BLaER1 (cell line): Measurements from ENCODE around the gene TES.
A peak's percentile ranks its signal among the peaks of the same experiment; 100 is the strongest.

ENCODE experiments used
- H3K27ac ChIP-seq: shearing (Covaris generic); formaldehyde crosslinking; 2 replicates; pipeline ENCODE4 v1.8.1; 2022
- H3K27me3 ChIP-seq: shearing (Covaris generic); formaldehyde crosslinking; 2 replicates; pipeline ENCODE4 v1.8.1; 2022
- H3K36me3 ChIP-seq: shearing (Covaris generic); formaldehyde crosslinking; 2 replicates; pipeline ENCODE4 v1.8.1; 2022
- H3K4me1 ChIP-seq: shearing (Covaris generic); formaldehyde crosslinking; 2 replicates; pipeline ENCODE4 v1.8.1; 2022
- H3K4me2 ChIP-seq: shearing (Covaris generic); formaldehyde crosslinking; 2 replicates; pipeline ENCODE4 v1.8.1; 2022
- H3K4me3 ChIP-seq: shearing (Covaris generic); formaldehyde crosslinking; 2 replicates; pipeline ENCODE4 v1.8.1; 2022
- H3K9ac ChIP-seq: shearing (Covaris generic); formaldehyde crosslinking; 2 replicates; pipeline ENCODE4 v1.8.1; 2022
- H3K9me3 ChIP-seq: shearing (Covaris generic); formaldehyde crosslinking; 2 replicates; pipeline ENCODE4 v1.8.1; 2022
- H4K20me1 ChIP-seq: shearing (Covaris generic); formaldehyde crosslinking; 2 replicates; pipeline ENCODE4 v1.8.1; 2022
- Cebpa-rat ChIP-seq: shearing (Covaris generic); IDR thresholded peaks from 2 replicates; pipeline ENCODE4 v1.8.1; 2022

TES gene

GRCh38 chr7:116209561-116210070 lies 723 bp upstream of the TES start:
- H3K9me3 ChIP-seq, result peaks cover 15% of the 10 kb centered on the region
- H3K4me3 ChIP-seq, result no peak overlapping the region
- no peak overlapping the region for H3K27ac ChIP-seq
- H4K20me1 ChIP-seq, result no peaks in the 10 kb centered on the region
- H3K4me2 ChIP-seq, result no peak overlapping the region
- no peaks in the 10 kb centered on the region for H3K27me3 ChIP-seq
- peaks cover 55% of the 10 kb centered on the region for H3K4me1 ChIP-seq
- no peaks in the 10 kb centered on the region for H3K36me3 ChIP-seq
- TF ChIP-seq Cebpa-rat, result no peak
- H3K9ac ChIP-seq, result no peak overlapping the region

- H3K27me3 ChIP-seq, result no peaks in the 10 kb centered on the region
- no peak overlapping the region for H3K9ac ChIP-seq
- H3K9me3 ChIP-seq, result peaks cover 15% of the 10 kb centered on the region
- no peaks in the 10 kb centered on the region for H4K20me1 ChIP-seq
- H3K27ac ChIP-seq, result peak overlapping the region; percentile 39; the same call in 1 of the 2 replicates
- peak overlapping the region; percentile 85 for H3K4me2 ChIP-seq
- TF ChIP-seq Cebpa-rat, result no peak
- H3K4me3 ChIP-seq, result peak overlapping the region; percentile 59
- no peaks in the 10 kb centered on the region for H3K36me3 ChIP-seq
- H3K4me1 ChIP-seq, result peaks cover 59% of the 10 kb centered on the region
Measured at GRCh38 chr7:116211006-116211912, 920 bp downstream of the TES start.

DNA sequence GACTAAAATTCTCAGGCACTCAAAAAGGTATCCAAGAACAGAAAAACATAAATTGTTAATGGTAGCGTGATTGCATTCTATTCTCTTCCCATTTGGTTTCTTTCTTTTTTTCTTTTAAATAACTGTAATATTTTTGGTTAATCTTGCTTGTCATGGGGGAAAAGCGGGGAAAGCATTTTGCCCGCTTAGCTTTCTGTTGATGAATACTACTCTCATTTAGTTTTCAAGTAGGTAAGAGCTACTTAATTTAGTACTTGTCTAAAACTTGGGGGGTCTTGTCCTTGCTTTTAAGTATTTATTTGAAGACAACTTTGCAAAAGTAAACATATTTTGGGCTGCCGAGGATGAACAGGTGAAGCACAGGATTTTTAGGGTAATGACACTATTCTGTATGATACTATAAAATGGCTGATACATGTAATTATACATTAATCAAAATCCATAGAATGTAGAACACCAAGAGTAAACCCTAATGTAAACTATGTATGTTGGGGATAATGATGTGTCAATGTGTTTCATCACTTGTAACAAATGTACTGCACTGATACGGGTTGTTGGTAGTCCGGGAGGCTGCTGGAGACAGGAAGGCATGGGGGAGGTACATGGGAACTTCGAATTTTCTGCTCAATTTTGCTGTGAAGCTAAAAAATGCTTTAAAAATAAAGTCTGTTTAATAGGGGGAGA lies 1.7 kb downstream of the TES start:
- H3K36me3 ChIP-seq, result no peaks in the 10 kb centered on the region
- no peak for TF ChIP-seq Cebpa-rat
- no peaks in the 10 kb centered on the region for H4K20me1 ChIP-seq
- peaks cover 15% of the 10 kb centered on the region for H3K9me3 ChIP-seq
- no peaks in the 10 kb centered on the region for H3K27me3 ChIP-seq
- no peak overlapping the region for H3K27ac ChIP-seq
- peaks cover 59% of the 10 kb centered on the region for H3K4me1 ChIP-seq
- H3K4me2 ChIP-seq, result peak overlapping the region; percentile 85
- no peak overlapping the region for H3K4me3 ChIP-seq
- no peak overlapping the region for H3K9ac ChIP-seq

GRCh38 chr7:116212869-116213268 lies 2.5 kb downstream of the TES start:
- Histone ChIP-seq H3K27ac (no peak overlapping the region), H4K20me1 (no peaks in the 10 kb centered on the region), H3K36me3 (no peaks in the 10 kb centered on the region), H3K9ac (no peak overlapping the region), H3K4me1 (peaks cover 59% of the 10 kb centered on the region), H3K4me2 (no peak overlapping the region), H3K27me3 (no peaks in the 10 kb centered on the region), H3K9me3 (peaks cover 15% of the 10 kb centered on the region), H3K4me3 (no peak overlapping the region)
- TF ChIP-seq Cebpa-rat, result no peak

DNA sequence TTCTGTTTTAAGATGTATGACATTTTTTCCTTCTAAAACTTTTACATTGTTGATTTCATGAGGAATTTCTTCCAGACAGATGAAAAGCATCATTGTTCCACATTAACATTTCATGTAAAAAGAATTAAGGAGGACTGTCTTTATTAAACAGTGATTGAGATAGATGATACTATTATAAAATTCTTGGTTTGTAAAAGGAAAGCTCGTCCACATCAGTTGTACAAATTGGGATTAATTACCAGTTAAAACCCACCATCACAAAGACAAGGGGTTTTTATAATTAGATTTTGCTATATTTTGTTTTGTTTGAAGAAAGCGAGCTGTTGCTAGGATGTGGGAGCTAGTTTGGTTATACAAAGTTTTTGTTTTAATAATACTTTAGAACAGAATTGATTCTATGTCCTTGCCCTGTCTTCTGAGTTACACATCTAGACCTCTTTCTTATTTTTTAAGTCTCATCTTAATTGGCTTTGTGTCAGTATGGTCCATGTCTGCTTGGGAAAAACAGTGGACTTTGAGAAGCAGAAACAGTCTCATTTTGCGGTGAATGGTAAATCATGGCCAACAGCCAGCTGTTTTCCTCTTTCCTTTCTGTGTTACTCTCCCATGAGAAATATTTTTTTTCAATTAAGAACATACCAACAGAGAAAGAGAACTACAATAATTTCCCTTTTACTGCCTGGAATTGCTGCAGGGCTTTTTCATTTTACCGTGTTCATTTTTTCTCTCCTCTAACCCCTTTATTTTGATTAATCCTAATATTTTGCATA lies 3.2 kb downstream of the TES start:
- no peak overlapping the region for H3K27ac ChIP-seq
- H3K4me1 ChIP-seq, result peaks cover 59% of the 10 kb centered on the region
- H3K27me3 ChIP-seq, result no peaks in the 10 kb centered on the region
- no peak for TF ChIP-seq Cebpa-rat
- H4K20me1 ChIP-seq, result no peaks in the 10 kb centered on the region
- no peak overlapping the region for H3K9ac ChIP-seq
- H3K9me3 ChIP-seq, result peaks cover 15% of the 10 kb centered on the region
- H3K4me3 ChIP-seq, result no peak overlapping the region
- H3K4me2 ChIP-seq, result peak overlapping the region; percentile 51
- H3K36me3 ChIP-seq, result no peaks in the 10 kb centered on the region

- no peak for TF ChIP-seq Cebpa-rat
- H3K4me3 ChIP-seq, result no peak overlapping the region
- no peaks in the 10 kb centered on the region for H4K20me1 ChIP-seq
- H3K9me3 ChIP-seq, result peaks cover 15% of the 10 kb centered on the region
- no peaks in the 10 kb centered on the region for H3K27me3 ChIP-seq
- no peaks in the 10 kb centered on the region for H3K36me3 ChIP-seq
- H3K4me2 ChIP-seq, result no peak overlapping the region
- H3K9ac ChIP-seq, result no peak overlapping the region
- no peak overlapping the region for H3K27ac ChIP-seq
- peaks cover 50% of the 10 kb centered on the region for H3K4me1 ChIP-seq
Measured at GRCh38 chr7:116214921-116215320, 4.6 kb downstream of the TES start.

GRCh38 chr7:116215551-116215950 lies 5.2 kb downstream of the TES start:
- no peak overlapping the region for H3K4me2 ChIP-seq
- H3K4me3 ChIP-seq, result no peak overlapping the region
- no peak overlapping the region for H3K27ac ChIP-seq
- peaks cover 44% of the 10 kb centered on the region for H3K4me1 ChIP-seq
- no peaks in the 10 kb centered on the region for H3K36me3 ChIP-seq
- H4K20me1 ChIP-seq, result no peaks in the 10 kb centered on the region
- H3K27me3 ChIP-seq, result no peaks in the 10 kb centered on the region
- TF ChIP-seq Cebpa-rat, result no peak
- peaks cover 10% of the 10 kb centered on the region for H3K9me3 ChIP-seq
- no peak overlapping the region for H3K9ac ChIP-seq

DNA sequence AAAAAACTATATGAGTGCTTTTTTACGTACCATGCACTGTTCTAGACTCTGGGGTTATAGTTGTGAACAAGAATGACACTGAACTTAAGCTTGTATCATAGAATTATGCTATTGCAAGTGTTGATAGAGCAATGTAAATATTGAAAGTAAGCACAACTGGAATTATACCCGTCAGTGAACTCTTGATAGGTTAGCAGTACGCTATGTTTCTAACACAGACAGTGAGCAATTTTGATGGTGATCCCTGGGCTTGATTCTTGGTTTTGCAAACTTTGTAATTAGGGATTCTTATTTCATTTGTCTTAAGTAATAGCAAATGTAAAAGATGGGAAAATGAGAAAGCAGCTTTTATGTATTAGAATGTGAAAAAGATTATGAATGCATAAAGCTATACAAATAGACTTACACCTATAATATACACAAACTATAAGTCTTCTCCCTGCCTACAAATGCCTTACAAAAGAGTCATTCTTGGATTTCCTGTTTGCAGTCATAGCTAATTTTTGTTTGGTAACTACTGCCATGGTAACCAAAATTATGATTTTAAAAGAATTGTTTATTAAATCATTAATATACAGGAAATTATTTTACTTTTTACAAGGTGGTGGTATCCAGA lies 6.7 kb downstream of the TES start:
- no peaks in the 10 kb centered on the region for H4K20me1 ChIP-seq
- no peak for TF ChIP-seq Cebpa-rat
- no peak overlapping the region for H3K4me3 ChIP-seq
- H3K9ac ChIP-seq, result no peak overlapping the region
- no peak overlapping the region for H3K4me2 ChIP-seq
- no peaks in the 10 kb centered on the region for H3K27me3 ChIP-seq
- H3K4me1 ChIP-seq, result peaks cover 29% of the 10 kb centered on the region
- no peaks in the 10 kb centered on the region for H3K9me3 ChIP-seq
- H3K36me3 ChIP-seq, result no peaks in the 10 kb centered on the region
- H3K27ac ChIP-seq, result no peak overlapping the region

DNA sequence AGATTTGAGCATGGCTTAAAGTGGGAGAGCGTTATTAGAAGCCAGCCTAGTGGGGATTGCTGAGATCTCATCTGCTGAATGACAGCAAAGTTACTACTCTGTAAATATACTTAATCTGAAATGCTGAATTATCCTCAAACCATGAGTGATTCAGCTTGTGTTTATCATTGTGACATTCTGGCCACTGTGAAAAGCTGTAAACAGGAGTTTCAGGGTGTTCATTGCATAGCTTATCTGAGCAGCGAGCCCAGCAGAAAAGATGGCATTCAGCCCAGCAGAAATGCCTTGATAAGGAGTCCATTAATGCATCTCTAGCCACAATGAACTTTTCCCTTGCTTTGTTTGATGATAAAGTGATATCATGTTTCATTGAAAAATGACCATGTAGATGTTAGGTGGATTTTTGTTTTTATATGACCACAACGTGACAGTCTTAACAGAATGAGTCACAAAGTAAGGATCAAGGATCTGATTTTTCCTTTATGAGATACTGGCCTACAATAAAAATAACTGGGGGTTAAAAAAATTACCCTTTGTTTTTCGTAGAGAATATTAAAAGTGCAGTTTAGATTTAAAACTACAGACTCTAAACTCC lies 7.8 kb downstream of the TES start:
- H3K9ac ChIP-seq, result no peak overlapping the region
- peaks cover 19% of the 10 kb centered on the region for H3K4me1 ChIP-seq
- H4K20me1 ChIP-seq, result no peaks in the 10 kb centered on the region

More for the DNA sequence above, 7.8 kb downstream of the TES start:
- no peak overlapping the region for H3K4me2 ChIP-seq
- no peaks in the 10 kb centered on the region for H3K27me3 ChIP-seq
- H3K36me3 ChIP-seq, result no peaks in the 10 kb centered on the region
- no peak overlapping the region for H3K27ac ChIP-seq
- no peak overlapping the region for H3K4me3 ChIP-seq
- H3K9me3 ChIP-seq, result no peaks in the 10 kb centered on the region
- no peak for TF ChIP-seq Cebpa-rat
